OCI-LY3 (cell line): Measurements from ENCODE around the gene MRPL40.

Experiments used
- H2AFZ ChIP-seq: fragments of 200-600, 300-600 bp; shearing (Covaris generic); 2 replicates; pipeline ENCODE4 v1.6.0; 2014; ENCODE audit warnings: antibody characterized with exemption, low read depth, low read length
- H3K27ac ChIP-seq: fragments of 200-600, 300-600 bp; sonication (generic); 2 replicates; pipeline ENCODE4 v1.5.1; 2014; ENCODE audit warnings: mild to moderate bottlenecking, low read length, moderate library complexity, mixed read lengths
- H3K27me3 ChIP-seq: fragments of 200-600, 300-600 bp; sonication (generic); 2 replicates; pipeline ENCODE4 v1.6.1; 2014; ENCODE audit warnings: low read depth, low read length, mixed read lengths
- H3K36me3 ChIP-seq: fragments of 200-600, 300-600 bp; sonication (generic); replicated peaks from 2 replicates; pipeline ENCODE3; 2014; ENCODE audit warnings: low read depth, low read length, mixed read lengths
- H3K4me1 ChIP-seq: fragments of 300-600, 200-600 bp; sonication (generic); 2 replicates; pipeline ENCODE4 v1.6.1; 2014; ENCODE audit warnings: low read length, mixed read lengths
- H3K4me2 ChIP-seq: fragments of 200-600, 300-600 bp; sonication (generic); 2 replicates; pipeline ENCODE4 v1.6.1; 2014; ENCODE audit warnings: low read length, mixed read lengths
- H3K4me3 ChIP-seq: fragments of 300-600, 200-600 bp; sonication (generic); 2 replicates; pipeline ENCODE4 v1.5.1; 2014; ENCODE audit warnings: antibody characterized with exemption, mild to moderate bottlenecking, low read length, moderate library complexity
- H3K79me2 ChIP-seq: fragments of 300-600, 200-600 bp; shearing (Covaris generic); 2 replicates; pipeline ENCODE4 v1.6.1; 2014; ENCODE audit warnings: mild to moderate bottlenecking, low read length, mixed read lengths
- H3K9ac ChIP-seq: fragments of 300-600, 200-600 bp; shearing (Covaris generic); 2 replicates; pipeline ENCODE4 v1.6.0; 2014; ENCODE audit warnings: mild to moderate bottlenecking, low read length, moderate library complexity
- H3K9me3 ChIP-seq: fragments of 200-600, 300-600 bp; shearing (Covaris generic); 2 replicates; pipeline ENCODE4 v1.6.1; 2014; ENCODE audit warnings: low read length, mixed read lengths; ENCODE audit not compliant: insufficient read depth
- H4K20me1 ChIP-seq: fragments of 200-600, 300-600 bp; sonication (generic); 2 replicates; pipeline ENCODE4 v1.6.1; 2016; ENCODE audit warnings: low read length, mixed read lengths; ENCODE audit not compliant: insufficient read depth
- EZH2phosphoT487 ChIP-seq: fragments of 200-600 bp; shearing (Covaris generic); IDR thresholded peaks from 2 replicates; pipeline ENCODE4 v1.6.1; 2018; ENCODE audit warnings: antibody characterized with exemption, mixed run types, low read depth
- TF ChIP-seq, protein P1 (sequence below): fragments of 200-600, 300-600 bp; sonication (generic); IDR thresholded peaks from 2 replicates; pipeline ENCODE4 v1.5.1; 2014; ENCODE audit warnings: antibody characterized with exemption, low read length, low read depth

MRPL40 gene

DNA sequence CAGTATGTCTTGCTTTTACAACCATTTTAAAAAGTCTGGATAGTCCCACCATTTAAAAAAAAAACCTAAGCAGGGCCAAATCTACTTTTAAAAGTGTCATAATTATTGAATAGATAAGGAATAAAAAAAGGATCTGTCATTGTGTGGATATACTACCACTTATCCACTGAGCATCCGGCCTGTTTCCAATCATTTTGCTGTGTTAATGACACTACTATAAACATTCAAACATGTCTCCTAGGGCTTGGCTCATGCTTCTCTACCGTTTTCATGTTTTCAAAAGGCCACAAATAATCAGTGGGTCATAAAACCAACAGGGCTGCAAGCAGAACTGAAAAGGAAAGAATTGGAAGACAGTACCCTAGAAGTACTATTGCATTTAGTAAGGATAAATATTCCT, 27.7 kb downstream of the MRPL40 start:
- Histone ChIP-seq H3K4me2 (no peak overlapping the region), H4K20me1 (no peaks in the 10 kb centered on the region), H3K27ac (no peak overlapping the region), H2AFZ (no peak overlapping the region), H3K4me1 (no peaks in the 10 kb centered on the region), H3K36me3 (peaks cover 53% of the 10 kb centered on the region), H3K9me3 (no peaks in the 10 kb centered on the region), H3K9ac (no peak overlapping the region), H3K79me2 (no peaks in the 10 kb centered on the region), H3K4me3 (no peak overlapping the region), H3K27me3 (no peaks in the 10 kb centered on the region)
- TF ChIP-seq EZH2phosphoT487, result no peak
- TF ChIP-seq, protein P1, sequence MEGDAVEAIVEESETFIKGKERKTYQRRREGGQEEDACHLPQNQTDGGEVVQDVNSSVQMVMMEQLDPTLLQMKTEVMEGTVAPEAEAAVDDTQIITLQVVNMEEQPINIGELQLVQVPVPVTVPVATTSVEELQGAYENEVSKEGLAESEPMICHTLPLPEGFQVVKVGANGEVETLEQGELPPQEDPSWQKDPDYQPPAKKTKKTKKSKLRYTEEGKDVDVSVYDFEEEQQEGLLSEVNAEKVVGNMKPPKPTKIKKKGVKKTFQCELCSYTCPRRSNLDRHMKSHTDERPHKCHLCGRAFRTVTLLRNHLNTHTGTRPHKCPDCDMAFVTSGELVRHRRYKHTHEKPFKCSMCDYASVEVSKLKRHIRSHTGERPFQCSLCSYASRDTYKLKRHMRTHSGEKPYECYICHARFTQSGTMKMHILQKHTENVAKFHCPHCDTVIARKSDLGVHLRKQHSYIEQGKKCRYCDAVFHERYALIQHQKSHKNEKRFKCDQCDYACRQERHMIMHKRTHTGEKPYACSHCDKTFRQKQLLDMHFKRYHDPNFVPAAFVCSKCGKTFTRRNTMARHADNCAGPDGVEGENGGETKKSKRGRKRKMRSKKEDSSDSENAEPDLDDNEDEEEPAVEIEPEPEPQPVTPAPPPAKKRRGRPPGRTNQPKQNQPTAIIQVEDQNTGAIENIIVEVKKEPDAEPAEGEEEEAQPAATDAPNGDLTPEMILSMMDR, result no peak

DNA sequence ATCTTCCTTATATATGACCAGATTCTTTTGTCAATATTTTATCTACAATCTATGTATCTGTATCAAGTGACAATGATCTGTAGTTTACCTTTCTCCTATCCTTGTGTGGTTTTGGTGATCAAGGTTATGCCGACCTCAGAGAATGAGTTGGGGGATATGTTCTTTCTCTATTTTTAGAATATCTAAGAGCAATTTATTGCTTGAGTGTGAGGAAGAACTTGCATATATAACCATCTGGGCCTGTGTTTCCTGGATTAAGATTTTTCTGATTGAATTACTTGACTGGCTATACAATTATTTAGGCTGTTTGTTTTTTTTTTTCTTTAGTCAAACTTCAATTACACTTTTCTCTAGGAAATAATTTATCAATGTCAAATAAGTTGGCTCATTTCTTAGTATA, 29.2 kb downstream of the MRPL40 start:
- Histone ChIP-seq H3K27ac (no peak overlapping the region), H3K79me2 (no peaks in the 10 kb centered on the region), H3K27me3 (no peaks in the 10 kb centered on the region), H3K9me3 (no peaks in the 10 kb centered on the region), H2AFZ (no peak overlapping the region), H3K4me2 (no peak overlapping the region), H3K36me3 (peaks cover 49% of the 10 kb centered on the region), H3K4me1 (no peaks in the 10 kb centered on the region), H4K20me1 (no peaks in the 10 kb centered on the region), H3K9ac (no peak overlapping the region), H3K4me3 (no peak overlapping the region)
- no peak for TF ChIP-seq EZH2phosphoT487
- TF ChIP-seq, protein P1, result no peak

DNA sequence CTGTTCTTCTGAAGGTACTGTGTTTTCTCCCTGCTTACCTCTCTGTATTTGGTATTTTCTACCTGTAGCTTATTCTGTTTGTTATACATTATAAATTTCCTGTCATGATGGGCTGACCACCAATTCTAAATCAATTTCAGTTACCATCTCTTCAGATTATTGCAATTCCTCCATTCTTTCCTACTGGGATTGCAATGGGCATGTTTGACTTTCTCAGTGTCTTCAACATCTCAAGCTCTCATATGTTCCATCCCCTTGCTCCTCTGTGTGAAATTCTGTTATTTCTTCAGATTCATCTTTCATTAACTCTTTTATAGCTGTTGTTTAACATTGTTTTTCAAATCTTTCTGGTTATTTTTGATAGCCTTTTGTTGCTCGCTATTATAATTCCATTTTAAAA, 30.7 kb downstream of the MRPL40 start:
- no peak overlapping the region for H2AFZ ChIP-seq
- H3K4me2 ChIP-seq, result no peak overlapping the region
- no peaks in the 10 kb centered on the region for H3K4me1 ChIP-seq
- H3K27me3 ChIP-seq, result no peaks in the 10 kb centered on the region
- H3K27ac ChIP-seq, result no peak overlapping the region
- H4K20me1 ChIP-seq, result no peaks in the 10 kb centered on the region; the same call in 1 of the 2 replicates
- no peaks in the 10 kb centered on the region for H3K9me3 ChIP-seq
- peaks cover 51% of the 10 kb centered on the region for H3K36me3 ChIP-seq
- H3K79me2 ChIP-seq, result no peaks in the 10 kb centered on the region
- TF ChIP-seq EZH2phosphoT487, result no peak
- TF ChIP-seq, protein P1, result no peak
- no peak overlapping the region for H3K9ac ChIP-seq
- H3K4me3 ChIP-seq, result no peak overlapping the region

DNA sequence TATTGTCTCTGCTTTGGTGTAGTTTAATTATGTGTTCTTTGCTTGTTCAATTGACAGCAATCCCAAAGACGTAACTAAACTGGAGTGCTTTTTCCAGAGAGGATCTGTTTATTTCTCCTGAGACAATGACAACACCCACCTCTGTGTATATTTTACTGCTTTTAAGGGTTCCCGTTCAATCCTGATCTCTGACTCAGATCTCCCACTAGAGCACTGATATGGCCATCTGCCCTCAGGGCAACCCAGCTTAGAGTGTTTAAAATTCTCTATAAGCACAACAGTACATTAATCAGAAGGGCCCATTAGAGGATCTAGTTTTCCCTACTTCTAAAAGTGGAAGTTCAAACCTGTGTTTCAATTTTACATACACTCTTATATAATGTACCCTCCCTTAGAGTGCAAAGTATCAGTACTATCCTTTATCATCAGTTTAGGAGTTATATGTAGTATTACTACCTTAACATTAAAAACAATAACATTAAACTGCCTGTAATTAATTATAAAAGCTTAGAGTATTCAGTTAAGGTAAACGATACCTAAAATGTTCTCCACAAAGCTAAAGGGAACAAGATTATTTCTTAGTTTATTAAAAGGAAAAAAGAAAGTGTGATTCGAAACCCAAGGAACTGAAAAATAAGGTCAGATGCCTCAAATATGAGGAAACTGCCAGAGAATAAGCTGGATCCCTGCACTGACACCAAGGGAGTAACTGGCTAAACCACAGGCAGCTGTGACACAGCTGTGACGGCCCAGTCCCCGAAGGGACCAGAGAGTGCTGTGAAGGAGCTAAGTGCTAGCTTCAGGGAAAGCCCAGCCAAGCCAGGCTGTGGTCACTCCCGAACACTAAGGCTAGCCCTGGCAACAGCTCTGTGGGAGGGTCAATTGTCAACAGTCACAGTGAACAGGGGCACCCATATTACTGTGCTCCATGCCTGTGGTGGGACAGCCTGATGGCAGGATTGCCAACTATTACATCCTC, 31.4 kb downstream of the MRPL40 start:
- H3K4me2 ChIP-seq, result no peak overlapping the region

More for the DNA sequence above, 31.4 kb downstream of the MRPL40 start:
- Histone ChIP-seq H3K9me3 (no peaks in the 10 kb centered on the region), H3K4me1 (no peaks in the 10 kb centered on the region), H3K79me2 (no peaks in the 10 kb centered on the region), H3K4me3 (no peak overlapping the region), H3K9ac (no peak overlapping the region), H3K36me3 (peaks cover 58% of the 10 kb centered on the region), H4K20me1 (no peaks in the 10 kb centered on the region; the same call in 1 of the 2 replicates), H3K27me3 (no peaks in the 10 kb centered on the region), H3K27ac (no peak overlapping the region), H2AFZ (no peak overlapping the region)
- TF ChIP-seq, protein P1, result no peak
- no peak for TF ChIP-seq EZH2phosphoT487
